HepG2 (cell line): Measurements from ENCODE around the gene GTF2A2. TPM values are rescaled to one million over a fixed set of nuclear protein-coding genes. Genes with fewer than 3 reads are reported as not detected.

Source experiments
- ATAC-seq: fragments of 200-7000 bp; cut with Tn5 transposase; 3 replicates; pipeline ENCODE4 v1.9.1; 2020; ENCODE audit warnings: mild to moderate bottlenecking, moderate library complexity
- BruUV-seq: library from RNA; stranded (reverse); fragments of 400-500 nt; replicated peaks from 2 replicates; lab custom pipeline; 2021; lab: Mats Ljungman, UMichigan
- CTCF ChIA-PET: fragments of 300-600 bp; formaldehyde crosslinking; extraction: SDS; loops from one replicate; lab custom pipeline; 2021; ENCODE audit warnings: low total read pairs, inconsistent platforms, low intra/inter-chr PET ratio; lab: Yijun Ruan, JAX
- POLR2A ChIA-PET: fragments of 350-600 bp; sonication (Branson Sonifier 250); formaldehyde crosslinking; loops from one replicate; lab custom pipeline; 2020; ENCODE audit warnings: antibody characterized with exemption, inconsistent platforms; lab: Yijun Ruan, JAX
- DNase-seq: peaks from one replicate; pipeline ENCODE4 v3.0.0-alpha.2; 2015; ENCODE audit warnings: low spot score
- FAIRE-seq: peaks from 3 replicates; lab custom pipeline; 2011; peaks lifted over from hg19 to GRCh38; lab: Jason Lieb, UNC
- H2AFZ ChIP-seq: one replicate; pipeline ENCODE4 v1.6.1; 2011; ENCODE audit warnings: low read length, inconsistent platforms
- H3K27ac ChIP-seq: fragments of 300-600 bp; 3 replicates; pipeline ENCODE4 v1.8.0; 2011; ENCODE audit warnings: mixed run types, mild to moderate bottlenecking, mixed read lengths, low read length, inconsistent platforms; ENCODE audit not compliant: insufficient read depth; ENCODE audit errors: extremely low read length
- H3K27me3 ChIP-seq, 2 experiments: fragments of 200-600 bp in 1 of 2; 2 replicates in 1 of 2; 3 replicates in 1 of 2; pipeline versions ENCODE4 v1.6.0 to v1.8.0; 2011; ENCODE audit warnings: low read length in 2 of 2, mild to moderate bottlenecking in 2 of 2, moderate library complexity in 2 of 2, inconsistent platforms in 1 of 2; ENCODE audit not compliant: insufficient read depth in 2 of 2, control insufficient read depth in 1 of 2
- H3K36me3 ChIP-seq, 2 experiments: fragments of 200-600 bp in 1 of 2; replicated peaks in 1 of 2; 2 replicates in 1 of 2; 3 replicates in 1 of 2; pipeline versions ENCODE4 v1.5.1 to v1.8.0; 2011; ENCODE audit warnings: low read length in 2 of 2, inconsistent platforms in 1 of 2; ENCODE audit not compliant: insufficient read depth in 2 of 2, control insufficient read depth in 1 of 2
- H3K4me1 ChIP-seq: 2 replicates; pipeline ENCODE4 v1.5.1; 2012; ENCODE audit warnings: low read length, inconsistent platforms; ENCODE audit not compliant: insufficient read depth
- H3K4me2 ChIP-seq: 2 replicates; pipeline ENCODE4 v1.6.0; 2011; ENCODE audit warnings: low read depth, low read length, inconsistent platforms
- H3K4me3 ChIP-seq, 3 experiments: fragments of 200-600 bp in 1 of 3; sonication (generic), shearing (Covaris generic) in 1 of 3; replicated peaks in 1 of 3; 2 replicates each; pipeline ENCODE4 v1.5.1; 2011 to 2016; ENCODE audit warnings: low read length in 3 of 3, inconsistent platforms in 2 of 3, low read depth in 2 of 3, mild to moderate bottlenecking in 2 of 3, control low read depth in 1 of 3, mixed read lengths in 1 of 3; ENCODE audit not compliant: insufficient read depth in 1 of 3
- H3K79me2 ChIP-seq: one replicate; pipeline ENCODE4 v1.6.1; 2011; ENCODE audit warnings: low read length, inconsistent platforms; ENCODE audit not compliant: insufficient read depth
- H3K9ac ChIP-seq: 2 replicates; pipeline ENCODE4 v1.6.0; 2011; ENCODE audit warnings: mild to moderate bottlenecking, low read depth, low read length, inconsistent platforms; ENCODE audit not compliant: insufficient read depth
- H3K9me3 ChIP-seq: 2 replicates; pipeline ENCODE4 v1.5.1; 2012; ENCODE audit warnings: mild to moderate bottlenecking, low read length
- H4K20me1 ChIP-seq: 2 replicates; pipeline ENCODE4 v1.6.0; 2011; ENCODE audit warnings: inconsistent platforms, mild to moderate bottlenecking, low read length, moderate library complexity; ENCODE audit not compliant: insufficient read depth
- ATM ChIP-seq: fragments of 450-650 bp; IDR thresholded peaks from 2 replicates; pipeline ENCODE4 v1.7.1; 2017; ENCODE audit warnings: mild to moderate bottlenecking, borderline replicate concordance
- CBX5 ChIP-seq: sonication (generic); formaldehyde crosslinking; IDR thresholded peaks from 2 replicates; pipeline ENCODE4 v1.4.0; 2020; ENCODE audit warnings: missing genetic modification reagents, borderline replicate concordance
- GLMP ChIP-seq: sonication (generic); formaldehyde crosslinking; IDR thresholded peaks from 2 replicates; pipeline ENCODE4 v1.9.0; 2021; ENCODE audit warnings: missing genetic modification reagents, mild to moderate bottlenecking, borderline replicate concordance
- HNRNPK ChIP-seq: fragments of 200-400 bp; formaldehyde crosslinking; IDR thresholded peaks from 2 replicates; pipeline ENCODE4 v1.6.1; 2018; ENCODE audit warnings: low read length, low read depth, moderate library complexity, mild to moderate bottlenecking; ENCODE audit not compliant: poor library complexity, severe bottlenecking
- JDP2 ChIP-seq: sonication (generic); formaldehyde crosslinking; IDR thresholded peaks from 2 replicates; pipeline ENCODE4 v1.8.1; 2022; ENCODE audit warnings: missing genetic modification reagents, borderline replicate concordance
- MTF2 ChIP-seq: sonication (generic); formaldehyde crosslinking; IDR thresholded peaks from 2 replicates; pipeline ENCODE4 v1.5.0; 2020; ENCODE audit warnings: missing genetic modification reagents, borderline replicate concordance
- PCBP1 ChIP-seq: fragments of 200-400 bp; formaldehyde crosslinking; IDR thresholded peaks from 2 replicates; pipeline ENCODE4 v1.6.1; 2017; ENCODE audit warnings: mild to moderate bottlenecking, low read depth, low read length, borderline replicate concordance
- PCBP2 ChIP-seq: fragments of 200-400 bp; formaldehyde crosslinking; optimal IDR thresholded peaks from 2 replicates; pipeline ENCODE3; 2018; ENCODE audit warnings: low read length, low read depth; ENCODE audit not compliant: poor library complexity, severe bottlenecking
- RBAK ChIP-seq: sonication (generic); formaldehyde crosslinking; IDR thresholded peaks from 2 replicates; pipeline ENCODE4 v1.5.1; 2020; ENCODE audit warnings: mild to moderate bottlenecking, missing genetic modification reagents
- TARDBP ChIP-seq: sonication (generic); formaldehyde crosslinking; IDR thresholded peaks from 2 replicates; pipeline ENCODE4 v1.8.0; 2022; ENCODE audit warnings: mild to moderate bottlenecking, missing genetic modification reagents
- TEAD3 ChIP-seq: optimal IDR thresholded peaks from 2 replicates; pipeline ENCODE3; 2016; ENCODE audit warnings: borderline replicate concordance
- ZBTB7B ChIP-seq: sonication (generic); formaldehyde crosslinking; IDR thresholded peaks from 2 replicates; pipeline ENCODE4 v1.4.0; 2020; ENCODE audit warnings: missing genetic modification reagents
- ZNF24 ChIP-seq: fragments of 450-650 bp; IDR thresholded peaks from 2 replicates; pipeline ENCODE4 v1.6.1; 2017; ENCODE audit warnings: antibody characterized with exemption, mild to moderate bottlenecking
- ZNF367 ChIP-seq: sonication (generic); formaldehyde crosslinking; IDR thresholded peaks from 2 replicates; pipeline ENCODE4 v1.4.0; 2020; ENCODE audit warnings: missing genetic modification reagents, borderline replicate concordance
- ZNF430 ChIP-seq: sonication (generic); formaldehyde crosslinking; IDR thresholded peaks from 2 replicates; pipeline ENCODE4 v1.9.0; 2021; ENCODE audit warnings: mild to moderate bottlenecking, missing genetic modification reagents
- ZNF547 ChIP-seq: sonication (generic); formaldehyde crosslinking; IDR thresholded peaks from 2 replicates; pipeline ENCODE4 v1.5.1; 2020; ENCODE audit warnings: mild to moderate bottlenecking, missing genetic modification reagents
- ZNF7 ChIP-seq: IDR thresholded peaks from 2 replicates; pipeline ENCODE4 v1.6.1; 2016; ENCODE audit warnings: missing biosample characterization, missing genetic modification reagents
- ZNF761 ChIP-seq: sonication (generic); formaldehyde crosslinking; conservative IDR thresholded peaks from 2 replicates; pipeline ENCODE4 v1.4.0; 2020; ENCODE audit warnings: mild to moderate bottlenecking, missing genetic modification reagents
- ZNF780A ChIP-seq: sonication (generic); formaldehyde crosslinking; IDR thresholded peaks from 2 replicates; pipeline ENCODE4 v1.8.0; 2022; ENCODE audit warnings: mild to moderate bottlenecking, missing genetic modification reagents, moderate library complexity
- WGBS: methylation state at CpG from one replicate; pipeline ENCODE4 v1.1.6; 2017; ENCODE audit warnings: low lambda C conversion rate; 5-methylcytosine and 5-hydroxymethylcytosine counted together
- in situ Hi-C: cut with HindIII; loops from 2 replicates; pipeline ENCODE4 v1.10.0; 2017; ENCODE audit warnings: low pct_unique_long_range_greater_than_20kb; ENCODE audit not compliant: extremely low pct_ligation_motif_present
- intact Hi-C: fragments of 100-400 bp; cut with micrococcal nuclease; formaldehyde crosslinking; loops from one replicate; pipeline ENCODE4 v1.10.0; 2022; ENCODE audit not compliant: unreplicated experiment
- polyA plus RNA-seq, 8 experiments: library from polyadenylated mRNA; depleted of rRNA in 3 of 8; stranded (reverse) in 7 of 8; unstranded in 1 of 8; fragments of >200 nt; fragmentation: Illumina TruSeq in 4 of 8; extraction: Trizol in 4 of 8; gene quantifications; 2 replicates each; pipeline versions ENCODE4 v1.2.1 to v1.2.3, GENCODE V29; 2011 to 2016; ENCODE audit warnings: low read depth in 4 of 8, missing spikeins in 1 of 8, mixed read lengths in 1 of 8; ENCODE audit not compliant: insufficient read depth in 1 of 8
- total RNA-seq, 5 experiments: library from RNA; depleted of rRNA; stranded (reverse); fragments of >200 nt; fragmentation: Illumina TruSeq; extraction: Trizol; gene quantifications; 2 replicates each; pipeline ENCODE4 v1.2.3, GENCODE V29; 2016; ENCODE audit warnings: low read depth in 1 of 5
- TF ChIP-seq, protein P1 (sequence below): sonication (generic); formaldehyde crosslinking; conservative IDR thresholded peaks from 2 replicates; pipeline ENCODE4 v1.4.0; 2020; ENCODE audit warnings: missing genetic modification reagents
- TF ChIP-seq, protein P2 (sequence below): sonication (generic); formaldehyde crosslinking; IDR thresholded peaks from 2 replicates; pipeline ENCODE4 v1.5.0; 2020; ENCODE audit warnings: mild to moderate bottlenecking, missing genetic modification reagents, moderate library complexity

Gene GTF2A2
- total and polyA plus RNA-seq, 2 of the 13 experiments (the other 11 are each of a cell fraction or from before 2014, with no cell fraction given): 24.4 to 106 TPM

GRCh38 chr15:59609730-59610712 is 47.3 kb downstream of the GTF2A2 start:
- ATAC-seq (peak; percentile 56), DNase-seq (no peak), FAIRE-seq (no peak)
- CTCF ChIA-PET: no interaction called here
- Histone ChIP-seq H3K9me3 (no peaks in the 10 kb centered on the region), H4K20me1 (no peaks in the 10 kb centered on the region), H3K9ac (no peak overlapping the region), H3K4me3 (no peak overlapping the region), H3K79me2 (peaks cover 4% of the 10 kb centered on the region), H3K4me1 (peaks cover 46% of the 10 kb centered on the region), H2AFZ (no peak overlapping the region), H3K27ac (no peak overlapping the region), H3K36me3 (no peaks in the 10 kb centered on the region), H3K27me3 (no peaks in the 10 kb centered on the region), H3K4me2 (peak overlapping the region; percentile 42)
- intact Hi-C loops (loop anchor here (5.0 kb wide), 1 partner anchor 58 kb away; no protein-coding TSS in a partner anchor), in situ Hi-C loops (loop anchor here (5.0 kb wide), 1 partner anchor 33 kb away; no protein-coding TSS in a partner anchor)
- POLR2A ChIA-PET: interaction anchor here (0.9 to 1.1 kb wide), 2 partner anchors 15 to 16 kb away, joined by 3 to 4 read pairs; no protein-coding TSS in a partner anchor
- no TSS peak for BruUV-seq
- 52% methylated on average over 6 of the region's 7 CpGs for WGBS
- TF ChIP-seq HNRNPK (peak; percentile 57), TARDBP (no peak), ZNF430 (no peak), ZBTB7B (CRISPR knock-in tag) (no peak), ZNF367 (CRISPR knock-in tag) (no peak), ZNF547 (CRISPR knock-in tag) (no peak), PCBP2 (peak; percentile 78), ZNF24 (no peak), JDP2 (no peak), ZNF761 (CRISPR knock-in tag) (no peak), TEAD3 (CRISPR knock-in tag) (no peak), CBX5 (0 out of 2 replicates have a peak, but pooled peaks have one; percentile 33), ATM (no peak), RBAK (CRISPR knock-in tag) (no peak), GLMP (CRISPR knock-in tag) (no peak), ZNF7 (CRISPR knock-in tag) (0 out of 2 replicates have a peak, but pooled peaks have one; percentile 50), PCBP1 (0 out of 2 replicates have a peak, but pooled peaks have one; percentile 63), ZNF780A (CRISPR knock-in tag) (peak; percentile 99), MTF2 (CRISPR knock-in tag) (no peak)
- TF ChIP-seq, protein P1, sequence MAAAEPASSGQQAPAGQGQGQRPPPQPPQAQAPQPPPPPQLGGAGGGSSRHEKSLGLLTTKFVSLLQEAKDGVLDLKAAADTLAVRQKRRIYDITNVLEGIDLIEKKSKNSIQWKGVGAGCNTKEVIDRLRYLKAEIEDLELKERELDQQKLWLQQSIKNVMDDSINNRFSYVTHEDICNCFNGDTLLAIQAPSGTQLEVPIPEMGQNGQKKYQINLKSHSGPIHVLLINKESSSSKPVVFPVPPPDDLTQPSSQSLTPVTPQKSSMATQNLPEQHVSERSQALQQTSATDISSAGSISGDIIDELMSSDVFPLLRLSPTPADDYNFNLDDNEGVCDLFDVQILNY (CRISPR knock-in tag): no peak
- TF ChIP-seq, protein P2, sequence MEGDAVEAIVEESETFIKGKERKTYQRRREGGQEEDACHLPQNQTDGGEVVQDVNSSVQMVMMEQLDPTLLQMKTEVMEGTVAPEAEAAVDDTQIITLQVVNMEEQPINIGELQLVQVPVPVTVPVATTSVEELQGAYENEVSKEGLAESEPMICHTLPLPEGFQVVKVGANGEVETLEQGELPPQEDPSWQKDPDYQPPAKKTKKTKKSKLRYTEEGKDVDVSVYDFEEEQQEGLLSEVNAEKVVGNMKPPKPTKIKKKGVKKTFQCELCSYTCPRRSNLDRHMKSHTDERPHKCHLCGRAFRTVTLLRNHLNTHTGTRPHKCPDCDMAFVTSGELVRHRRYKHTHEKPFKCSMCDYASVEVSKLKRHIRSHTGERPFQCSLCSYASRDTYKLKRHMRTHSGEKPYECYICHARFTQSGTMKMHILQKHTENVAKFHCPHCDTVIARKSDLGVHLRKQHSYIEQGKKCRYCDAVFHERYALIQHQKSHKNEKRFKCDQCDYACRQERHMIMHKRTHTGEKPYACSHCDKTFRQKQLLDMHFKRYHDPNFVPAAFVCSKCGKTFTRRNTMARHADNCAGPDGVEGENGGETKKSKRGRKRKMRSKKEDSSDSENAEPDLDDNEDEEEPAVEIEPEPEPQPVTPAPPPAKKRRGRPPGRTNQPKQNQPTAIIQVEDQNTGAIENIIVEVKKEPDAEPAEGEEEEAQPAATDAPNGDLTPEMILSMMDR (CRISPR knock-in tag): peak; percentile 31
